HFF-Myc (cell line): Measurements from ENCODE around the gene KANK4.

Experiments
- DNase-seq: peaks from one replicate; pipeline ENCODE4 v3.0.0-alpha.2; 2011; ENCODE audit warnings: low read depth; ENCODE audit errors: extremely low read depth
- H3K4me3 ChIP-seq: replicated peaks from 2 replicates; pipeline ENCODE4 v1.5.1; 2011; ENCODE audit warnings: low read depth, mild to moderate bottlenecking, control low read depth, low read length
- TF ChIP-seq, protein P1 (sequence below): IDR thresholded peaks from 2 replicates; pipeline ENCODE4 v1.5.1; 2012; ENCODE audit warnings: mild to moderate bottlenecking, low read depth, low read length, control low read depth; ENCODE audit errors: missing control alignments

Gene KANK4

DNA sequence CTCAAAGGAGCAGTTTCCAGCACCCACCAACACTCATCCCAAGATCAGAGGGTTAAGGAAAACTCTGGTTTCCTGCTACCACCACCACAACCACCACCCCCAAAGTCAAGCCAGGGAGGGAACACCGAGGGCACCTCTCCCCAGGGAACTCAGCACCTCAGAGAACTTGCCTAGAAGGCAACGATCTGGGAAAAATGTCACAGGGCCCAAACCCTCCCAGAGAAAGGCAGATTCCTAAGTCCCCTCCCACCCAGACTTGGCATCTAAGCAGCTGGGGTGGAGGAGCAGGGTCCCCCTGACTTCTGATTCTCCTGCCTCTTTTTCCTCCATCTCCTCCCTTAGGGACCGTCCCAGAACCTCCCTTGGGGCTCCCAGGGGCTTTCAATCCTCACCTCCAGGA lies 10.6 kb downstream of the KANK4 start:
- H3K4me3 ChIP-seq, result no peak overlapping the region
- no peak for DNase-seq
- TF ChIP-seq, protein P1, sequence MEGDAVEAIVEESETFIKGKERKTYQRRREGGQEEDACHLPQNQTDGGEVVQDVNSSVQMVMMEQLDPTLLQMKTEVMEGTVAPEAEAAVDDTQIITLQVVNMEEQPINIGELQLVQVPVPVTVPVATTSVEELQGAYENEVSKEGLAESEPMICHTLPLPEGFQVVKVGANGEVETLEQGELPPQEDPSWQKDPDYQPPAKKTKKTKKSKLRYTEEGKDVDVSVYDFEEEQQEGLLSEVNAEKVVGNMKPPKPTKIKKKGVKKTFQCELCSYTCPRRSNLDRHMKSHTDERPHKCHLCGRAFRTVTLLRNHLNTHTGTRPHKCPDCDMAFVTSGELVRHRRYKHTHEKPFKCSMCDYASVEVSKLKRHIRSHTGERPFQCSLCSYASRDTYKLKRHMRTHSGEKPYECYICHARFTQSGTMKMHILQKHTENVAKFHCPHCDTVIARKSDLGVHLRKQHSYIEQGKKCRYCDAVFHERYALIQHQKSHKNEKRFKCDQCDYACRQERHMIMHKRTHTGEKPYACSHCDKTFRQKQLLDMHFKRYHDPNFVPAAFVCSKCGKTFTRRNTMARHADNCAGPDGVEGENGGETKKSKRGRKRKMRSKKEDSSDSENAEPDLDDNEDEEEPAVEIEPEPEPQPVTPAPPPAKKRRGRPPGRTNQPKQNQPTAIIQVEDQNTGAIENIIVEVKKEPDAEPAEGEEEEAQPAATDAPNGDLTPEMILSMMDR, result no peak

DNA sequence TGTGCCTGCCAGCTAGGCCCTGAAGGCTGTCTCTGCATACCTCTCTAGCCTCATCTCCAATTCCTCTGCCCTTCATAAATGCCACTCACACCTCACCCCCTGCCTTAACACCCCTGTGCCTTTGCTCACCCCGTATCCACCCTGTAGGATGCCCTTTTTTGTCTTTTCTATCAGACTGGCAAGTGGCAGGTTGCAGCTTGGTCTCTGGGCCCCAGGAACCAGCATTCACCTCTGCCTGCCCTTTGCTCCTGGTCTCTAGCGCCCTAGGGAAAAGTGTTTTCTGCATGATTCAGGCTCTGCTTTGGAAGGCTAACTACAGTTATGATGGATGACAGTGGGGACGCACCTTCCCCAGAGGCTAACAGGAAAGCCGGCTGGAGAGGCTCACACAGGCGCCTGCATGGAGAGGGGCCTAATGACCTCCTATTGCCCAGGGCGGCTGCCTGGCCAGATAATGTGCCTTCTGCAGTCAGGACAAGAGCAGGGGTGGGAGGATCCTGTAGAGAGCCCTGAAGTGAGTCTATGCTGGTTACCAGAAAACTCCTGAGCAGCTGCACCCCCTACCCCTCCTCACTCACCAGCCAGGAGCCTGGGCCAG lies 11.2 kb downstream of the KANK4 start:
- TF ChIP-seq, protein P1, result no peak
- H3K4me3 ChIP-seq, result no peak overlapping the region
- no peak for DNase-seq

DNA sequence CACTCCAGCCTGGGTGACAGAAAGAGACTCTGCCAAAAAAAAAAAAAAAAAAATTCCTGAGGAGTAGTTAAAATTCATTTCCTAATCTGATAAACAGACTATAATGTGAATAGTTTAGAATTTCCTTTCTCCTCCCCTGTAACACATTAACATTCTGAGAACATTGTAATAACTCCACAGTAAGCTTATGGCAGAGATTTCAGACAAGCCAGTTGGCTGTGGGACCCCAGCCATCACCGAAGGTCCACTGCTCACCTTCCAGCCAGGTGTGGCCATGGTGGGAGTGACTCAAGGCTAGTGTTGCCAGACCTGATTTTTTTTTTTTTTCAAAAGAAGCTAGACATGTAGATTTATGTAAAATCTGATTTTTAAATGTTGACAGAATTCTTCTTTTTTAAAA lies 11.8 kb downstream of the KANK4 start:
- TF ChIP-seq, protein P1, result no peak
- no peak overlapping the region for H3K4me3 ChIP-seq
- no peak for DNase-seq

DNA sequence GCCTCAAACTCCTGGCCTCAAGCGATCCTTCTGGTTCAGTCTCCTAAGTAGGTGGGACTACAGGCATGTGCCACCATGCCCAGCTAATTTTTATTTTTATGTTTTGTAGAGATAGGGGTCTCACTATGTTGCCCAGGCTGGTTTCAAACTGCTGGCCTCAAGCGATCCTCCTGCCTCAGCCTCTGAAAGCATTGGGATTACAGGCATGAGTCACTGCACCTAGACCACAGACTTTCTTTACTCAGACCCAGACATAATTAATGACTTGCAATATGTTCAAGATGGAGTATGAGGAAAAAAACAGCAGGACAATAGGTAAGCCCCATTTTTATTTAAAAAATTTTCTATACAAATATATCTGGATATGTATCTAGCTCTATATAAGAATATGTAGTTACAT lies 13.2 kb downstream of the KANK4 start:
- TF ChIP-seq, protein P1, result no peak
- DNase-seq, result no peak
- no peak overlapping the region for H3K4me3 ChIP-seq

DNA sequence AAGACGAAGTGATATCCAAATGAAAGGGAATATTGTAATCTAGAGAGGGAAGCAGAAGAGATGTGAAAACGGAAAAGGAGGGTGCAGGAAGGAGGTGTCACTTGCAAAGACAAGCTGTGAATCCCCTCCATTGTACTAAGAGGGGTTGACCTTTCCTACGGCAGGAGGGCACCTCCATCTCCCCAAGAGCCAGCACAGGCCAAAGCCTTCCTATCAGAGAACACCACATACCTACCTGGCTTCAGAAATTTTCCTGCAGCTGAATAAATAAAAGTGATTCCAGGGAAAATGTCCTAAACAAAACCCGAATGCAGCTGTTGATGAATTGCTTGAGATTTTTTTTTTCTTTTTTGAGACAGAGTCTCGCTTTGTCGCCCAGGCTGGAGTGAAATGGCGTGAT lies 14.3 kb downstream of the KANK4 start:
- TF ChIP-seq, protein P1, result no peak
- no peak overlapping the region for H3K4me3 ChIP-seq
- DNase-seq, result no peak

DNA sequence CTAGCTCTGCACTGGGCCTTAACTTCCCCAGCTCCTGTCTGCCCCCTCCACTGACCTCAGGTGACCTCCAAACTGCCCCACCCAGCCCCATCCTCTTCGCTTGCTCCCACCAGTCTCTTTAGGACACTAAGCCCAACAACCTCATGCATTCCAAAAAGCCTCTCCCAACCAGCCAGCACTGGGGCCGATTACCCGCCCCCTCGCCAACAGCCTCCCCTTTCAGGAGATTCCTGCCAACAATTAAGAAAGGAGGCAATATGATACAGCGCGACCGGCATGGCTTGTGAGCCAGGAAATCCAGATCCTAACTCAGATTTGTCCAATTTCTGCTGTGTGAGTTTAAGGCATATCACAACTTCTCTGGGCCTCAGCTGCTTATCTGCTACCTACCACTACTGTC lies 14.7 kb downstream of the KANK4 start:
- no peak overlapping the region for H3K4me3 ChIP-seq
- DNase-seq, result no peak
- TF ChIP-seq, protein P1, result no peak
